Measurements from ENCODE around the gene MYO7A.

- TF ChIP-seq, protein P1, sequence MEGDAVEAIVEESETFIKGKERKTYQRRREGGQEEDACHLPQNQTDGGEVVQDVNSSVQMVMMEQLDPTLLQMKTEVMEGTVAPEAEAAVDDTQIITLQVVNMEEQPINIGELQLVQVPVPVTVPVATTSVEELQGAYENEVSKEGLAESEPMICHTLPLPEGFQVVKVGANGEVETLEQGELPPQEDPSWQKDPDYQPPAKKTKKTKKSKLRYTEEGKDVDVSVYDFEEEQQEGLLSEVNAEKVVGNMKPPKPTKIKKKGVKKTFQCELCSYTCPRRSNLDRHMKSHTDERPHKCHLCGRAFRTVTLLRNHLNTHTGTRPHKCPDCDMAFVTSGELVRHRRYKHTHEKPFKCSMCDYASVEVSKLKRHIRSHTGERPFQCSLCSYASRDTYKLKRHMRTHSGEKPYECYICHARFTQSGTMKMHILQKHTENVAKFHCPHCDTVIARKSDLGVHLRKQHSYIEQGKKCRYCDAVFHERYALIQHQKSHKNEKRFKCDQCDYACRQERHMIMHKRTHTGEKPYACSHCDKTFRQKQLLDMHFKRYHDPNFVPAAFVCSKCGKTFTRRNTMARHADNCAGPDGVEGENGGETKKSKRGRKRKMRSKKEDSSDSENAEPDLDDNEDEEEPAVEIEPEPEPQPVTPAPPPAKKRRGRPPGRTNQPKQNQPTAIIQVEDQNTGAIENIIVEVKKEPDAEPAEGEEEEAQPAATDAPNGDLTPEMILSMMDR (IDR thresholded peaks at IDR 0.05): no peak
- no peak for TF ChIP-seq POLR2A (IDR thresholded peaks at IDR 0.05)
These were observed 131.6 kb downstream of the MYO7A start for GRCh38 chr11:77259641-77260040.

Data from thyroid gland (tissue), 4 donors.